ENCODE measurements around the gene SLC27A1. TPM values are rescaled to one million over a fixed set of nuclear protein-coding genes. Genes with fewer than 3 reads are reported as not detected.

Gene SLC27A1
- total and polyA plus RNA-seq, 9 of the 15 experiments (the other 6 are each of a cell fraction or from before 2014, with no cell fraction given) = 0.06 to 3.0 (median 1.1) TPM

- TF ChIP-seq E2F6 (IDR thresholded peaks at IDR 0.05; ENCODE audit: borderline replicate concordance in 1 of 2, extremely low read depth in 1 of 2, insufficient read depth in 1 of 2, insufficient read length in 1 of 2, low read depth in 1 of 2, low read length in 1 of 2, poor library complexity in 1 of 2, severe bottlenecking in 1 of 2) (peak; percentile 81 to 92), ZNF217 (CRISPR knock-in tag; IDR thresholded peaks at IDR 0.05) (no peak), ZNF318 (IDR thresholded peaks at IDR 0.05; ENCODE audit: borderline replicate concordance in 1 of 2, low read depth in 1 of 2) (no peak), ELF2 (CRISPR knock-in tag; IDR thresholded peaks at IDR 0.05) (no peak), YBX1 (IDR thresholded peaks at IDR 0.05) (no peak), MCM2 (IDR thresholded peaks at IDR 0.05; ENCODE audit: low read depth) (no peak), EWSR1 (IDR thresholded peaks at IDR 0.05; ENCODE audit: borderline replicate concordance, low read depth, partially characterized antibody) (no peak), NFE2L1 (tag; IDR thresholded peaks at IDR 0.05; ENCODE audit: borderline replicate concordance, low read depth) (no peak), CREB3L1 (IDR thresholded peaks at IDR 0.05; ENCODE audit: borderline replicate concordance, low read depth) (peak; percentile 74), ZNF277 (CRISPR knock-in tag; IDR thresholded peaks at IDR 0.05; ENCODE audit: borderline replicate concordance) (no peak), ZEB2 (IDR thresholded peaks at IDR 0.05) (no peak), ZNF174 (CRISPR knock-in tag; IDR thresholded peaks at IDR 0.05) (no peak), TCF7L2 (IDR thresholded peaks at IDR 0.05; ENCODE audit: low read depth, low read length) (no peak), PHF20 (IDR thresholded peaks at IDR 0.05; ENCODE audit: partially characterized antibody) (no peak), MXD1 (CRISPR knock-in tag; IDR thresholded peaks at IDR 0.05; ENCODE audit: borderline replicate concordance, poor library complexity, severe bottlenecking) (peak; percentile 69)
Observed at GRCh38 chr19:17555480-17555928, 85.2 kb downstream of the SLC27A1 start, which contains the start of gene COLGALT1 (continued).
